HG03139 (cell line): ENCODE data around the gene ARID1B.
"Not testable (repeated sequence)": the region's sequence is repeated elsewhere in the genome, so short reads cannot be mapped to it uniquely, and the experiment has no call there.

Source experiments
- ATAC-seq: cut with Tn5 transposase; IDR thresholded peaks from one replicate; pipeline ENCODE4 v1.9.1; 2021; ENCODE audit not compliant: unreplicated experiment

The ARID1B gene

DNA sequence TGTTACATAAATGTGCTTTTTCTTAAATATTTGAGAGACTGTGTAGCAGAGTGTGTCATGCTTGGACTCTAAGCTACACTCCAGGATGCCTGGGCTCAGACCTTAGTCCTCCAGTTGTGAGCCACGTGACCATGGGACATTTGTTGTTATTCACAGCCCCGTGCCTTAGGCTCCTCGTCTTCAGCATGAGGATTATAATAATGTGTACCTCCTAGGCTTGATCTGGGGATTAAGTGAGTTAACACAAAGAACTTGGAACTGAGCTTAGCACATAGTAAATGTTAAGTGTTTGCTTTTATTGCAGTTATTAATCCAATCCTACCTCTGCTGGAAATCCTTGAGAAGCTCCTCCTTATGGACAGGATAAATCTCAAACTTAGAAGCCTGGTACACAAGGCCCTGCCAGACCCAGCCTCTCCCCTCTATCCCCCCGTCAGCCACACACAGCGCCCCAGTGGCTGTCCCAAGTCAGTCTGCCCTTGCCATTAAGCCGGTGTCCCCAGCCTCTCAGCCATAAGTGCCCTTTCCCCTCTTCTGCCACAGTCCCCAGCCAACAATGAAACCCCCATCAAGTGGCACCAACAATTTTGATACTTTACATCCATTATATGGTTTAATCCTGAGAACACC, 368.6 kb downstream of the ARID1B start:
- no peak for ATAC-seq

GRCh38 chr6:157147054-157148026, 370.2 kb downstream of the ARID1B start:
- ATAC-seq: not testable (repeated sequence)

- ATAC-seq: no peak
These were observed 371.5 kb downstream of the ARID1B start for GRCh38 chr6:157148391-157149323.

DNA sequence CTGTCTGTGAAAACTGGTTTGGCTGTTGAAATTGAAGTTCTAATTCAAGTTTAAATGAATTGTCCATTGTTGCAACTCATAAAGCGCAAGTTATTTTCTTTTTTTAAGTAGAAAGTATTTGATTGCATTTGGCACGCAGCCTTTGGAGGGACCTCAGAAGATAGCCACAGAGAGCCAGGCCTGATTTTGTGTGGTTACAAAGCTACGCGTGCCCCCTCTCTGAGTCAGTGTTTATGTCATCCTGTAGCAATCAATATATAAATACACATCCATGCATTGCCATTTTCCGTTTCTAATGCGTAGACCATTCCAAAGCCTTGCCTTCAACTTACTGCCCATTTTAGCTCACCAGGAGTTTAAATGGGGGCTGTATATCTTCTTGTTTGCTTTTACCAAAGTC, 372.9 kb downstream of the ARID1B start:
- ATAC-seq: no peak

- ATAC-seq: no peak
These were observed 373.9 kb downstream of the ARID1B start for GRCh38 chr6:157151029-157151428.

- no peak for ATAC-seq
These were observed 374.8 kb downstream of the ARID1B start for GRCh38 chr6:157151989-157152388.

GRCh38 chr6:157152556-157152955, 375.4 kb downstream of the ARID1B start:
- ATAC-seq: no peak

DNA sequence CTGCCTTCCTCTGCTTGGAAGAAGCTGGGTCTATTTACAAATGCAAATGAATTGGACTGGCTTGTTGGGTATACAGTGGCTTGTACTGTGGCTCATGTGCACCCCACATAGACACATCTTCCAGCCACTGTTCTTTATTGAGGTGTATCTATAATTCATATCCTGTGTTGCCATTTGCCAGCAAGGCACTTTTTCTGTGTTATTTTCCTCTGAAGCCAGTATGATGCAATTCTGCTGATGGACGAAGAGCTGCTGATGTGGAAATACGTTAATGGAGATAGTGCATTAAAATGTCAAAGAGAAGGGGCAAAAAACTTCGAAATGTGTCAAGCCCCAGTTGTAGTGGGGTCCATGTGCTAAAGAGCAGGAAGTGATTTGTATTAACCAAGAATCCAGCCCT, 378.6 kb downstream of the ARID1B start:
- no peak for ATAC-seq

DNA sequence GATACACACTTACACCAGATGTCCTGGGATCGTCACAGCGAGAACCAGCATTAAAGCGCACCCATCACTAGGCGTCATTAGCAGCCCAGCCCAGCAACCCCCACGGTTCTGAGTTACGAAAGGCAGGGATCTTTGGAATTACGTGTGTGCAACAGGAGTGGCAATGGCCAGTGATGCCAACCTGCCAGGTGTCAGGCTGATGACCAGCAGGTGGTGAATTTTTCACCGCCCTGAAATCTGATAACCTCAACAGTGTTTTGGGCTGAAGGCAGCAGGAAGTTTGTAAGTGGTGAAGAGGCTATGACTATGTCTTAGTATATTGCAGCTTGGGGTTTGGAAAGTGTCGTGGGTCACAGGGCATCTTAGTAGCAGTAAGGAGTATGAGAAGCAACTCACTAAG, 380.1 kb downstream of the ARID1B start:
- no peak for ATAC-seq

- ATAC-seq: no peak
These were observed 381.3 kb downstream of the ARID1B start for GRCh38 chr6:157158456-157158855.

- ATAC-seq: no peak
These were observed 381.7 kb downstream of the ARID1B start for GRCh38 chr6:157158897-157159296.

GRCh38 chr6:157159348-157159747, 382.2 kb downstream of the ARID1B start:
- ATAC-seq: no peak

GRCh38 chr6:157161912-157162311, 384.7 kb downstream of the ARID1B start:
- no peak for ATAC-seq

GRCh38 chr6:157162766-157163433, 385.7 kb downstream of the ARID1B start:
- ATAC-seq: no peak

DNA sequence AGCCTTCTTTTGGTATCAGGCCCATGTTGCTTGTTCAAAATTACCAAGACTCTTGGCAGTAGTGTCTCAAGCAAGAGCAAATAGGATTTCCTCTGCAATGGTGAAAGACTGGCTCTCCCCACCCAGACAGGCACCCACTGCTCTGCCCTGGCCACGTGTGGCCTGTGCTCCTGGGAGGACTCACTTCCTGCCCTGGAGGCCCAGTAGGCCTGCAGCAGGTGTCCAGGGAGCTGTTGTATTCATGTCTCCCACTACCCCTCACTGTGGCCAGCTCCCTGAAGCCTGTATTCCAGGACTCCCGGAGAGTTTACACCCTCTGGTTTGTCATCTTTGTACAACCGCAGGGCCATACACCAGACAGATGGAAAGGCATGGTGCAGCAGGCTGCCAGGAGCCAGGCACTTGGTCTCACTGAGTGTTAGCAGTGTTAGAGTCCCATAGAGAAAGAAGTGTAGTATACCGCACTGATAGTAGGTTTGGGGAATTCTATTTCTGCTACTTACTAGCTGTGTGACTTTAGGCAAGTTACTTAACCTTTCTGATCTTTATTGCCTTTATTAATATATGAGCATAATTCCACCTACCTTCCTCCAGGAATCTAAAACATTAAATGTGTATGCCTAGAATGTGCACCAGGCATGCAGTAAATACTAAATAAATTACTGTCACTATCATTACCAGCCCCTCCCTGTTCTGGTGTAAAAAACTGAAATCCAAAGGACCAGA, 386.4 kb downstream of the ARID1B start:
- no peak for ATAC-seq

DNA sequence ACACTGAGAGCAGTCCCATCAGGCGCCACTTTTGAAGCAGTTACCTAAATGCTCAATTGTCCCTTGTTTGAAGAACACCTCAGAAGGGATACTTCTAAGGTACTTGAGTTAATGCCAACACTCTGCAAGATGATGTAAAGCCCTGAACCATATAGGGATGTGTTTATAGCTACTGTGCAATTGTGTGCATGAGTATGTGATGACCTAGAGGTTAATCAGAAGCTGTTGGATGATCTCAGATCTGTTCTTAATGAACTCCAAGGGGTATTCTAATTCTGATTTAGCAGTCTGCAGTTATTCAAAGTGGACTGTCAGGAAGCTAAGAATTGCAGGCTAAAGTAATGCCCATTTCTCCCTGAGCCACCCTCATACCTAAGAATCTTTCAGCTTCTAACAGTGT, 387.8 kb downstream of the ARID1B start:
- no peak for ATAC-seq

DNA sequence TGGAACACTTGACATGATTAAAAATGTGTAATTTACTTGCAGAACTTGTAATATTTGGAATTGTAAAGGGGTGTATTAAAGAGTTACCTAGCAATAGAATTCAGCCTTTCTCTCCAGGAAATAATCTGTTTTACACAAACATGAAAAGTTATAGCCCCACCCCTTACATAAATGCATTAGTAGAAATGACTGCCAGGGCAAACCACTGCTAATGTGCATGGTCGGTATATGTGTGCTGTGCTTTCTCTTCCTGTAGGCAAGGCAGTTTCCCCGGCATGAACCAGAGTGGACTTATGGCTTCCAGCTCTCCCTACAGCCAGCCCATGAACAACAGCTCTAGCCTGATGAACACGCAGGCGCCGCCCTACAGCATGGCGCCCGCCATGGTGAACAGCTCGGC, 389.6 kb downstream of the ARID1B start:
- ATAC-seq: no peak

DNA sequence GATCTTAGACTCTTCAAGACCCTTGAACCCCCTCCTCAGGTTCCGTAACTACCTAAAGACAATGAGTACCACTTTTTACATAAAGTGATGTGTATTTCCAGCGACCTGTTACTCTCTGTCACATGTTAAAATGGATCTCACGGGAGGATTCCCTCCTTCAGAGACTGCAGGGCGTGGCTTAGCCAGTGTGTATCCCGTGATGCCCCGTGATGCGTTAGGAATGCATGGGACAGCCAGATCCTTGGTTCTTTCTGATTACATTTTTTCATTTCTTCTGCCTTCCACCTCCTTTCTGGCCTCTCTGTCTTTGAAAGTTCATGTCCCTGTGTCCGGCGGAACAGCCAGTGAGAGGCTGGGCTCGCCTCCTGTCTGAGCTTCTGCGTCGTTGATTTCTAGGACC, 390.7 kb downstream of the ARID1B start:
- ATAC-seq: no peak

DNA sequence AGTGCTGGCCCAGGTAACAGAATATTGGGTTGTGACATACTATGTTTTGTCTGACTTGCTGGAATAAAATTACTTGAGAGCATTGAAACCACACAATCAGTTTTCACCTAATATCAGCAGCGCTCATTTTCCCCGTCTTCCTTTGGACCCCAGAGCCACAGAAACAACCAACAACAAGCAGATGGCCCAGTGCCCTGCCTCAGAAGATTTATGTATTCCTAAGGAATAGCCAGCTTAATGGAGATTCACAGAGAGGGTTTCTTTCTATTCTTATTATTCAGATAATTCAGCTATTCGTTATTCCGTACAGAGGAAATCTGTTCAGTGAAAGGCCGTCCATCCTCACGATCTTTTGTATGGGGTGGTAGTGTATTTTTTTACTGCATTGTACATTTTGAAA, 391.3 kb downstream of the ARID1B start:
- no peak for ATAC-seq

DNA sequence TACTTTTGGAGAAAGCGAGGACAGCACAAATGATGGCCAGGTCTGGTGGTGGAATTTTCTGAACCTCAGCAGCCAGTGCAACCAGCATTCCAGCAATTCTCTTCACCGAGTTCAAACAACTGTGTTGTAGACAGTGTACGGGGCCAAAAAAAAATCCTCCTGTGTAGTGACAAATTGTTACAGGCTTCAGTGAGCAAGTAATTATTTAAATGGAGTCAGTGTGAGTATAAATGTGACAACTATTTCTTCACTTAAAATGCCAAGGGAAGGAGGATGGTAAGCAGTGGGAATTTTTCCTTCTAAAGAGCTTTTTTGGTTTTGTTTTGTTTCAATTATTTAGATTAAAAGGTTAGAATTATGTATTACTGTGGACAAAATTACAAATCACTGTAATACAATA, 392.0 kb downstream of the ARID1B start:
- ATAC-seq: no peak
